Esophagus (tissue), 2 donors: ENCODE data around the gene OGFOD2. TPM values are rescaled to one million over a fixed set of nuclear protein-coding genes. Genes with fewer than 3 reads are reported as not detected.

Experiments
- H3K27ac ChIP-seq, 2 donors: one replicate each; pipeline ENCODE4 v1.5.1; 2013; ENCODE audit warnings: low read depth in 2 of 2, mild to moderate bottlenecking in 2 of 2, inconsistent platforms in 1 of 2, low read length in 1 of 2, moderate library complexity in 1 of 2
- H3K27me3 ChIP-seq, 2 donors: one replicate each; pipeline ENCODE4 v1.6.1; 2013; ENCODE audit warnings: low read length in 2 of 2, control low read depth in 1 of 2, mild to moderate bottlenecking in 1 of 2; ENCODE audit not compliant: insufficient read depth in 2 of 2, control insufficient read depth in 1 of 2
- H3K36me3 ChIP-seq, 2 donors: one replicate each; pipeline ENCODE4 v1.6.1; 2013; ENCODE audit warnings: low read length in 1 of 2; ENCODE audit not compliant: control insufficient read depth in 2 of 2, insufficient read depth in 2 of 2
- H3K4me1 ChIP-seq, 2 donors: one replicate each; pipeline ENCODE4 v1.6.1; 2013; ENCODE audit warnings: low read length in 1 of 2; ENCODE audit not compliant: control insufficient read depth in 2 of 2, insufficient read depth in 2 of 2
- H3K4me3 ChIP-seq, 2 donors: one replicate each; pipeline ENCODE4 v1.5.1; 2013; ENCODE audit warnings: low read length in 2 of 2, mild to moderate bottlenecking in 2 of 2, low read depth in 1 of 2, moderate library complexity in 1 of 2
- H3K9me3 ChIP-seq, 2 donors: one replicate each; pipeline ENCODE4 v1.6.1; 2013; ENCODE audit warnings: mild to moderate bottlenecking in 2 of 2, low read depth in 1 of 2, low read length in 1 of 2, moderate library complexity in 1 of 2; ENCODE audit not compliant: control insufficient read depth in 2 of 2, insufficient read depth in 1 of 2
- WGBS, 2 donors: extraction: QIAGEN DNeasy Blood & Tissue Kit; methylation state at CpG; one replicate each; pipeline ENCODE4 v1.1.7; 2013; 5-methylcytosine and 5-hydroxymethylcytosine counted together
- polyA plus RNA-seq, 2 donors: library from polyadenylated mRNA; stranded (reverse); fragments of 200-250 nt; gene quantifications; one replicate each; pipeline ENCODE4 v1.2.3, GENCODE V29; 2013
- donor health status: healthy with polysubstance abuse.
- donor health status: Bipolar disorder and iron deficiency.

OGFOD2 gene
- polyA plus RNA-seq, 2 donors: 10.8 to 11.5 TPM

- H3K4me3 ChIP-seq: no peak overlapping the region
- no peaks in the 10 kb centered on the region for H3K9me3 ChIP-seq
- H3K36me3 ChIP-seq: peaks cover 2 to 6% of the 10 kb centered on the region in 2 donors
- WGBS, 2 donors: 88 to 93% methylated on average over 5 of the region's 5 CpGs
- H3K27me3 ChIP-seq: no peaks in the 10 kb centered on the region
- H3K4me1 ChIP-seq: no peaks in the 10 kb centered on the region
- H3K27ac ChIP-seq: no peak overlapping the region
These were observed 47.8 kb downstream of the OGFOD2 start for GRCh38 chr12:123022846-123023245.

GRCh38 chr12:123024819-123025391 lies 49.9 kb downstream of the OGFOD2 start:
- Histone ChIP-seq H3K27me3 (no peaks in the 10 kb centered on the region), H3K36me3 (peaks cover 5 to 8% of the 10 kb centered on the region in 2 donors), H3K9me3 (no peaks in the 10 kb centered on the region), H3K27ac (peak overlapping the region in 1 of 2 donors; percentile 6), H3K4me1 (no peaks in the 10 kb centered on the region), H3K4me3 (no peak overlapping the region)
- WGBS, 2 donors: 48 to 54% methylated on average over 9 of the region's 9 CpGs

GRCh38 chr12:123026094-123026853 lies 51.2 kb downstream of the OGFOD2 start:
- Histone ChIP-seq H3K4me1 (no peaks in the 10 kb centered on the region), H3K36me3 (peaks cover 5 to 8% of the 10 kb centered on the region in 2 donors), H3K9me3 (no peaks in the 10 kb centered on the region), H3K4me3 (no peak overlapping the region), H3K27me3 (no peaks in the 10 kb centered on the region), H3K27ac (no peak overlapping the region)
- 90 to 91% methylated on average over 9 of the region's 9 CpGs for WGBS, 2 donors

- H3K4me3 ChIP-seq: no peak overlapping the region
- no peaks in the 10 kb centered on the region for H3K27me3 ChIP-seq
- WGBS, 2 donors: 83% methylated on average over 19 of the region's 19 CpGs
- no peak overlapping the region for H3K27ac ChIP-seq
- H3K36me3 ChIP-seq: peaks cover 5 to 9% of the 10 kb centered on the region in 2 donors
- no peaks in the 10 kb centered on the region for H3K9me3 ChIP-seq
- no peaks in the 10 kb centered on the region for H3K4me1 ChIP-seq
These were observed 52.8 kb downstream of the OGFOD2 start for GRCh38 chr12:123027726-123028445.

GRCh38 chr12:123028475-123028874 lies 53.4 kb downstream of the OGFOD2 start:
- Histone ChIP-seq H3K4me1 (no peaks in the 10 kb centered on the region), H3K27me3 (no peaks in the 10 kb centered on the region), H3K9me3 (no peaks in the 10 kb centered on the region), H3K27ac (no peak overlapping the region), H3K36me3 (peaks cover 5 to 13% of the 10 kb centered on the region in 2 donors), H3K4me3 (no peak overlapping the region)
- WGBS, 2 donors: 84 to 87% methylated on average over 7 of the region's 7 CpGs

- no peak overlapping the region for H3K4me3 ChIP-seq
- H3K36me3 ChIP-seq: peaks cover 5 to 20% of the 10 kb centered on the region in 2 donors
- H3K4me1 ChIP-seq: no peaks in the 10 kb centered on the region
- H3K27ac ChIP-seq: no peak overlapping the region
- no peaks in the 10 kb centered on the region for H3K9me3 ChIP-seq
- H3K27me3 ChIP-seq: no peaks in the 10 kb centered on the region
These were observed 54.5 kb downstream of the OGFOD2 start for GRCh38 chr12:123029550-123029949.

Other genes starting within 250 kb of the OGFOD2 start
- gene HCAR1, start 244.4 kb upstream of the OGFOD2 start, polyA plus RNA-seq: under 1 TPM; 0.15 to 0.18 TPM
- 10 to 100 TPM; 24.2 to 27.6 TPM for gene DENR, start 222.4 kb upstream of the OGFOD2 start, polyA plus RNA-seq
- under 1 TPM; 0.02 to 0.04 TPM for gene CCDC62, start 200.7 kb upstream of the OGFOD2 start, polyA plus RNA-seq
- 10 to 100 TPM; 23.1 to 32.7 TPM for gene HIP1R, start 139.8 kb upstream of the OGFOD2 start, polyA plus RNA-seq
- 10 to 100 TPM; 50.2 to 81.4 TPM for gene VPS37B, start 79.1 kb upstream of the OGFOD2 start, polyA plus RNA-seq
- gene ABCB9, start 8.8 kb upstream of the OGFOD2 start, polyA plus RNA-seq: 1 to 10 TPM; 1.5 to 4.4 TPM
- 100 to 1,000 TPM; 161 to 184 TPM for gene ARL6IP4, start 5.4 kb downstream of the OGFOD2 start, polyA plus RNA-seq
- 1 to 10 TPM; 4.1 to 7.8 TPM for gene PITPNM2, start 175.8 kb downstream of the OGFOD2 start, polyA plus RNA-seq